GM19035 (cell line): ENCODE data around the gene SCFD1.
"Not testable (repeated sequence)": the region's sequence is repeated elsewhere in the genome, so short reads cannot be mapped to it uniquely, and the experiment has no call there.

ENCODE experiments used
- ATAC-seq: cut with Tn5 transposase; IDR thresholded peaks from one replicate; pipeline ENCODE4 v1.9.1; 2021; ENCODE audit not compliant: unreplicated experiment

Gene SCFD1, protein sequence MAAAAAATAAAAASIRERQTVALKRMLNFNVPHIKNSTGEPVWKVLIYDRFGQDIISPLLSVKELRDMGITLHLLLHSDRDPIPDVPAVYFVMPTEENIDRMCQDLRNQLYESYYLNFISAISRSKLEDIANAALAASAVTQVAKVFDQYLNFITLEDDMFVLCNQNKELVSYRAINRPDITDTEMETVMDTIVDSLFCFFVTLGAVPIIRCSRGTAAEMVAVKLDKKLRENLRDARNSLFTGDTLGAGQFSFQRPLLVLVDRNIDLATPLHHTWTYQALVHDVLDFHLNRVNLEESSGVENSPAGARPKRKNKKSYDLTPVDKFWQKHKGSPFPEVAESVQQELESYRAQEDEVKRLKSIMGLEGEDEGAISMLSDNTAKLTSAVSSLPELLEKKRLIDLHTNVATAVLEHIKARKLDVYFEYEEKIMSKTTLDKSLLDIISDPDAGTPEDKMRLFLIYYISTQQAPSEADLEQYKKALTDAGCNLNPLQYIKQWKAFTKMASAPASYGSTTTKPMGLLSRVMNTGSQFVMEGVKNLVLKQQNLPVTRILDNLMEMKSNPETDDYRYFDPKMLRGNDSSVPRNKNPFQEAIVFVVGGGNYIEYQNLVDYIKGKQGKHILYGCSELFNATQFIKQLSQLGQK

DNA sequence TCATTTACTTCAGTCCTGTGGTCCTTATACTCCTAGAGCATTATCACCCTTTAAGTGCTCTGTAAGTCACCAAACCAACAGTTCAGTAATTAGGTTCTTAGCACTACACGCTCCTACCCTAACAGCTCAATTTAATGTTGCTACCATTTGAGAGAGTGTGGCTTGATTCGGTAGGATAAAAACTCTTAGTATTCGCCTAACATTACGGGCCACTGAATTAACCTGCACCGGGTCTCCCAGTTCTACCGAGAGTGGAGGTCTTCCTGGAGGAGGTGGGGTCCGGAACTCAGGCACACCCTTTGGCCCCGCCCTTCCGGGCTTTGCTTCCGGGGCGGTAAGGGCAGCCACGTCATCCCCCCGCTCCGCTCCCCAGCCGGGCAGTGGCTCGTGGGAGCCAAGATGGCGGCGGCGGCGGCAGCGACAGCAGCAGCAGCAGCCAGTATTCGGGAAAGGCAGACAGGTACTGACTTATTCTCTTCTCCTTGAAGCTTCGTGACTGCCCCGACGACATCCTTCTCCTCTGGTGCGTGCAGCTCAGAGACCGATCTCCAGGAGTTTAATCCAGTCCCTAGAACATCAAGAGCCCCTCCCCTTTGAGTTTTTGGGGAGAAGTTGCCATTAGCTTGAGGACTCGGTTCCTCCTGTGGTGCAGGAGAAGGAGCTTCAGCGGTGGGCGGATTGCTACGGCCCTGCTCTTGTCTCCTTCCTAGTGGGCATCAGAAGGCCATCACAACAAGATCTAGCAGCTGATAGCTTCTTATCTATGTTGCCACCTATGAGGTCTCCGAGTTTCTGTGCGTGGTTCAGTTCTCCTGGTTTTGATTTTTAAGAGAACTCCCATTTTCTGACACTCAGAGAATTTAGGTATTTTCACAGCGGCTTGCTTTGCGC is at the start of gene SCFD1:
SCFD1 (plus strand) TSS at position 380 of the 891 bp plus-strand sequence; CDS start at position 400, 20 bp downstream.
- peak; percentile 95 for ATAC-seq

DNA sequence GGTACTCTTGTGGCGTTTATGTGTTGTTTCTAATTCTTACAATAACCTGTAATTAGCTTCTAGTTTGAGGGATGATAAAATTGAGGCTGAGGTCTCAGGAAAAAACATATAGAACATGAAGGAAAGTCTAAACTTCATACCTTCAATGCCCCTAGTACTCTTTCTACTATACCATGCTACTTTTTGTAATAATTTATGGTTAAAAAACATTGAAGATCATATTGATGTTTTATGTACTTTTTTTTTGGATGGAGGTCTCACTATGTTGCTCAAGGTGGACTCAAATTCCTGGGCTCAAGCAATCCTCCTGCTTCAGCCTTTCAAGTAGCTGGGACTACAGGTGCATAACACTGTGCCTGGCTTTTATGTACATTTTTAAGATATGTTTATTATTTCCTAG is 49.3 kb upstream of the SCFD1 start:
- ATAC-seq, result no peak

DNA sequence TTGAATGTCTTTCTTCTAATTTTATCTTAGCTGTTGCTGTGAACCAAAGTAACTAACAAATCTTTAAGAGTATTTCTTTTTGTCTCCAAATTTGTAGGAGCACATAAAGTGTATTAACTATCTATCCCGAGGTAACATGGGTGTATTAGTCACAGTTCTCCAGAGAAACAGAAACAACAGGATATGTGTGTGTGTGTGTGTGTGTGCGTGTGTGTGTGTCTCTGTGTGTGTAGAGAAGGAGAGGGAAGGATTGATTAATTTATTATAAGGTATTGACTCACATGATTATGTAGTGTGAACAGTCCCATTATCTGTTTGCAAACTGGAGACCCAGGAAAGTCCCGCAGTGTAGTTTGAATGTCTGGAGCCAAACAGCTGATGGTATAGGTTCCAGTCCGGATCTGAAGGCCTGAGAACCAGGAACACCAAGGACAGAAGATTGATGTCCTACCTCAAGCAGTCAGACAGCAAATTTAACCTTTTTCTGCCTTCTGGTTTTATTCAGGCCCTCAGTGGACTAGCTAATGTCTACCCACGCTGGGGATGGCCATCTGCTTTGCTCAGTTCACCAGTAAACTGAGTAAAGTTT is 48.8 kb upstream of the SCFD1 start:
- ATAC-seq, result no peak

DNA sequence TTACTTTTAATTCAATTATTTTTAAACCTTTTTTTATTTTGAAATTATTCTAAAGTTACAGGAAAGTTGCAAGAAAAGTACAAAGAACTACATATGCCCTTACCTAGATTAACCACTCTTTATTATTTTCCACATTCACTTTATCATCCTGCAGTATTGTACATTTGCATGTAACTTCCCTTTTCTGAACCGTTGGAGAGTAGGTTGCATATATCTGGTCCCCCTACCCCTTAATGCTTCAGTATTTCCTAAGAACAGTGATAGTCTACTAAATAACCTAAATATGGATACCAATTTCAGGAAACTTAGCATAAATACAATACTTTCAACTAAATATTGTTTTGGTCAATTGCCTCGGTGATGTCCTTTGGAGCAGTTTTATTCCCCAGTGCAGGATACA is 48.2 kb upstream of the SCFD1 start:
- ATAC-seq, result no peak

DNA sequence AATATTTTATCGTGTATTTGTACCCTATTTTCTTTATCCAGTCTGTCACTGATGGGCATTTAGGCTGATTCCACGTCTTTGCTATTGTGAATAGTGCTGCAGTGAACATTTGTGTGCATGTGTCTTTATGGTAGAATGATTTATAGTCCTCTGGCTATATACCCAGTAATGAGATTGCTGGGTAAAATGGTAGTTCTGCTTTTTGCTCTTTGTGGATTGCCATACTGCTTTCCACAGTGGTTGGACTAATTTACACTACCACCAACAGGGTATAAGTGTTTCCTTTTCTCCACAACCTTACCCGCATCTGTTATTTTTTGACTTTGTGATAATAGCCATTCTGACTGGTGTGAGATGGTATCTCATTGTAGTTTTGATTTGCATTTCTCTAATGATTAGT is 47.3 kb upstream of the SCFD1 start:
- ATAC-seq, result not testable (repeated sequence)

DNA sequence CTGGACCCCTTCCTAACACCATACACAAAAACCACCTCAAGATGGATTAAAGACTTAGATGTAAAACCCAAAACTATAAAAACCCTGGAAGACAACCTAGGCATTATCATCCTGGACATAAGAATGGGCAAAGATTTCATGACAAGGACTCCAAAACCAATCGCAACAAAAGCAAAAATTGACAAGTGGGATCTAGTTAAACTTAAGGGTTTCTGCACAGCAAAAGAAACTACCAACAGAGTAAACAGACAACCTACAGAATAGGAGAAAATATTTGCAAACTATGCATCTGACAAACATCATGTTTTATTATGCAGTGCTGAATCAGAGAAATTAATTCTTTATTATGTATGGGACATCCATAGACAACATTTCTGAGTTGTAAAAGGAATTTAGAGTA is 45.8 kb upstream of the SCFD1 start:
- not testable (repeated sequence) for ATAC-seq

DNA sequence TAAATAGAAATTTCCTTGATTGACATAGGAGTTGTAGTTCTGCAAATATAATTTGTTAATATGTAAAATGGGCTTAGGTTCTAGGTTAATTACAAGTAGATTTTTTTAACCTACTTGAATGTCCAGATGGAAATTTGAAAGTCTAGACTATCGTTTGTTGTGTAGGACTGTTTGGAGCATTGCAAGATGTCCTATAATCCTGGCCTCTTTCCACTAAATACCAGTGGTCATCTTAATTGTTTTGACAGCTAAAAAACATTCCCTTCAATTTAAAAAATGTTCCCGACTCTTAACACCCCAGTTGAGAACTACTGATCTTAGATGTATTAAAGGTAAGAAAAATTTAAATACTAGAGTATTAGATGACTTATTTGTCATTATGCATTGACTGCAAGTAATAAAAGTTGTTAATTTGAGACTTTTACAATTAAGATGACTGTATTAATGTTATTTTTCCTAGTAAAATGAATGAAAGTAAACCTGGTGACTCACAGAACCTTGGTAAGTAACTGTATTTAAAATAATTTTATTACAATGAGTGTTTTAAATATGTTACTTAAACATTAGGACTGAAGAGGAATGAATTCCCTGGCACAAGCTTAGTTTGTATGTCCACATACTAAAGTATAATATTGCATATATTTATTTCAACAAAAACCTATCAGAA is 41.4 kb upstream of the SCFD1 start:
- ATAC-seq, result no peak

DNA sequence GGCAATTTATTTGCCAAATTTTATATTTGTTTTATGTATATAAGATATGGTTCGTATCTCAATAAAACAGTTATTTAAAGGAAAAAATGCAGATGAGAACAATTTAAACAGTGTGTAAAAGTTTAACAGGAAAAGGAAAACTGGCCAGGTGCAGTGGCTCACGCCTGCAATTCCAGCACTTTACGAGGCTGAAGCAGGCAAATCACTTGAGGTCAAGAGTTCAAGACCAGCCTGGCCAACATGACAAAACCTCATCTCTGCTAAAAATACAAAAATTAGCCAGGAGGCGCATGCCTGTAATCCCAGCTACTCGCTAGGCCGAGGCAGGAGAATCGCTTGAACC is 40.9 kb upstream of the SCFD1 start:
- ATAC-seq, result no peak

DNA sequence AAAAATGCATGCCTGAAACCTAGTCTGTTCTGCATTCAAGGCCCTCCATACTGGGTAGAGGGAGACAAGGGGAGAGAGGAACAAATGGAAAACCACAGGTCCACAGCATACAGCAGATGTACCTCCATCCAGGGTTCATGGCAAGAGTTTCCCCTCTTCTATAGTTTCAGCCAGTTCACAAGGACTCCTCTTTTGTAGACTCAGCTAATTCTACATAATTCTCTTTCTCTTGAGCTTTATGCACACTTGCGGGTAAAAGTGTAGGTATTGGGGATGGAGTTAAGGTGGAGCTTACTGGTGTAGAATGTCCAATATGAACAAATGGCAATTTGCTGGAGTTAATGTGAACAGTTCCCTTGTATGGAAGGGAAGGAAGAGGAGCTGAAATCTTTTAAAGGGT is 39.7 kb upstream of the SCFD1 start:
- no peak for ATAC-seq

DNA sequence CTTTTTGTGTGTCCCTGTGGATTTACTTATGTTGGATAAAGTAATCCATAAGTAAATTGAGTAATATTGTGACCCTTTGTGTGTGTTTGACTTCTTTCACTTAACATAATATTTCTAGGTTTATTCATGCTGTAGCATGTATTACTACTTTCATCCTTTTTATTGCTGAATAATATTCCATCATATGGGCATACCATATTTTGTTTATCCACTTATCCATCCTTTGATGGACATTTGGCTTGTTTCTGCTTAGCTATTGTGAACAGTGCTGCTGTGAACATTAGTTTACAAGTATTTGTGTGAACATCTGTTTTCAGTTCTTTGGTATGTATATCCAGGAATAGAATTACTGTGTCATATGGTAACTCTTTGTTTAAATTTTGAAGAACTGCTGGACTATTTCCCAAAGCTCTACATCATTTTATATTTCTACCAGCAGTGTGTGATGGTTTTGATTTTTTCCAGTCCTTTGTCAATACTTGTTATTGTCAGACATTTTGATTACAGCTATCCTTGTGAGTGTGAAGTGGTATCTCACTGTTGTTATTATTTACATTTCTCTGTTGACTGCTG is 38.0 kb upstream of the SCFD1 start:
- ATAC-seq, result no peak

DNA sequence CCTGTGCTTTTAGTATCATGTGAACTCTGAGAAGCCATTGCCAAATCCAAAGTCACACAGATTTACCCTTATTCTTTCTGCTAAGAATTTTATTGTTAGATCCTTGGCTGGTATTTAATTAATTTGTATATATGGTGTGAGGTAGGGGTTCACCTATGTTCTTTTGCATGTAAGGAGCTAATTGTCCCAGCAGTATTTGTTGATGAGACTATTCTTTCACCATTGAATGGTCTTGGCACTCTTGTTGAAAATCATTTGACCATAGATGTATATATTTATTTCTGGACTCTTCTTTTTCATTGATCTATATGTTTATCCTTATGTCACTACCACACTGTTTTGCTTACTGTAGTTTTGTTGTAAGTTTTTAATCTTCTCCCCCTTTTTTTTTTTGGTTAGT is 36.9 kb upstream of the SCFD1 start:
- no peak for ATAC-seq

DNA sequence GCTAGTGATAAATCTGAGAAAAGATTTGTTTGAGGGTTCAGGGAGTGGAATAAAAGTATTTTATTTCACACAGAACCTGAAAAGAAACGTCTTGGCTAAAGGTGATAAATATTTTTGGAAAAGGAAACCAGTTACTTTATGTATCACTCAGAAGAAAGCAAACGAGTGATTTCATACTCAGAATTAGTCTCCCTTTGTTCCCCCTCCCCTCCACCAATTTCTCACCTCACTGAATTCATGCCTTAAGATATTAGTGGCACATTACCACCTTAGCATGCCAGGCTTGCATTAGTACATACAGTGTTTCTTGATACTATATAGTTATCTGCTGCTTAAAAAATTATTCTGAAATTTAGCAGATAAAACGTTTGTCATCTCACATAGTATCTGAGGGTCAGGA is 35.0 kb upstream of the SCFD1 start:
- ATAC-seq, result no peak

DNA sequence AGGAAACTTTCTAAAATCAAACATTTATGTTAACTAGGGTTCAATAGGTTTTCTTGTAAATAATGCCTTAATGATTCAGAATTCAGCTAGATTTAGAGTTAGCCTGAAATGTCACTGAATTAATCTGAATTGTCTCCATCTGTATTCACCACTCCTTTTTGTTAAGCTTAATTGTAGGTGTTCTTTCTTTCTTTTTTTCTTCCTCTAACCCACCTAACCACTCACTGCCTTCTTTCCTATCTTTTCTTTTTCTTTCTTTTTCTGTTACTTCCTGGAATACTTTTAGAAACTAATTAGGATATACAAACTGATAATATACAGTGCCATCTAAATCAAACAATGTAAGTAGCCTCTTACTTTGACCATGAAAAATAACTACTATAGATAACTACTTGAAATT is 33.2 kb upstream of the SCFD1 start:
- no peak for ATAC-seq

DNA sequence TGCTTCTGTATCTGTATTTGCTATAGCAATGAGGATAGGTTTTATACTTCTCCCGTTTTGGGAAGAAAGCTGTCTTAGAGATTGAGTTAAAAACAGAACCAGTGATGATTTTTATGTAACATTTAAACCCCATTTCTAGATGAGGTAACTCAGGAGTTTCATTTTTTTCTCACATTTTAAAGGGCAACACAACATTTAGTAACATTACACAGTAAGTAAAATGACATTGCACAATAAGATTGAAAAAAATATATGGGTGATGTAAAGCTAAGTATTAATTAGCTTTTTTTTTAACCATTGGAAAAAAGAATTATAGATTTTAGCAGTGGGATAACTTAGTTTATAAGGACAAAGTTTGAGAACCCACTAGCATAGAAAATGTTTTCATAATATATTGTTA is 25.2 kb upstream of the SCFD1 start:
- ATAC-seq, result no peak

DNA sequence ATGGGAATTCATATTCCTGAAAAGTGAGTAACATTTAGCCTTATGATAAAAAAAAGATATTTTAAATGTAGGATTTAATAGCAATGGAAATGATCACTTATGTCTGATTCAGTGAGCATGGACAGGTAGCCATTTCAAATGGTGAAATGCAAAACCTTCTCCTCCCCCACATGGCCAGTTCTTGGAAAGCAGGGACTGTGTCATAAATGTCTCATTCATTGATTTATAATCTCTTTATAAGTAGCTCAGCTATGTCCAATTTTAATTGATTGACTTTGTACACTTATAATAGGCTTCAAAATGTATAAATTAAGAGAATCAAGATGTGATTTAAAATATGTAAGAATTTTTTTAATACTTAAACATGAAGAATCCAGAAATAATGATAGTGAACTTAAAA is 24.6 kb upstream of the SCFD1 start:
- no peak for ATAC-seq

DNA sequence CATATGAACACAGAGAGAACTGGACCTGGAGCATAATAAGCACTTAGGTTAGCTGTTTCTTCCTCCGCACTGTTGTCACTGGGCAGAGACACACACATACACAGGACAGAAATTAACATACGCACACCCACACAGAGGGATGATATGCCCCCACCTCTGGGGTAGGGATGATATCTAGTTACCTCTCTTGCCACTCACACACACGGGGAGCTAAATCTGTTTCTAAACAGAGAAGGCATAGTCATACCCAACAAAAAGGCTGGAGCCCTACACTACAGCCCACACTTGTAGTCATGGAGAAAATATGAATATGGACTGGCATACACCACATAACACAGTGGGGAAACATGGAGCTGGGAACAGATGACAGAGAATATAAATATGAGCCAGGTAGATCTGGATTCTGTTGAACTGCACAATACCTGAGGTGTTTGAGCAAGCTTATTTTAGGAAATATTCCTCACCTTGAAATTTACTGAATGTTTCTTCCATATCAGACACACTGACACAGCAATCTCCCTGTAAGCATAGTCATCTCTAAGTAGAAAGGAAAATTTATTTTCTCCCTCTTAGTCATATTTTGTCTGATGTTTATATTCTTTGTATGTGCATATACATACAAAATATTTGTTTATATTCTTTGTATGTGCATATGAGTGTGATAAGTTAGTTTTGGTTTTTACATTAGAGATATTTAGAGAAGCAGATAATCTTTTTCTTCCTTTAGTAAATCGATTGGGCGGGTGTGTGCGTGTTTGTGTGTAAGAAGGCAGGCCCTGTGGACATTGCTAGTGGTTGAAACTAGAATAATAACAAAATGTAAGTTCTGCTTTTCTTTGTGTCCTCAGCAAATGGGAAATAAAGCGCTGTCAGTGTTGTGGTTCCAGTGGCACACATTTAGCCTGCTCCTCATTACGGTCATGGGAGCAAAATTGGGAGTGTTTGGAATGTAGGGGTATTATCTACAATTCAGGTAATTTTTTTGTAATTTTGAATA is 20.9 kb upstream of the SCFD1 start:
- no peak for ATAC-seq

DNA sequence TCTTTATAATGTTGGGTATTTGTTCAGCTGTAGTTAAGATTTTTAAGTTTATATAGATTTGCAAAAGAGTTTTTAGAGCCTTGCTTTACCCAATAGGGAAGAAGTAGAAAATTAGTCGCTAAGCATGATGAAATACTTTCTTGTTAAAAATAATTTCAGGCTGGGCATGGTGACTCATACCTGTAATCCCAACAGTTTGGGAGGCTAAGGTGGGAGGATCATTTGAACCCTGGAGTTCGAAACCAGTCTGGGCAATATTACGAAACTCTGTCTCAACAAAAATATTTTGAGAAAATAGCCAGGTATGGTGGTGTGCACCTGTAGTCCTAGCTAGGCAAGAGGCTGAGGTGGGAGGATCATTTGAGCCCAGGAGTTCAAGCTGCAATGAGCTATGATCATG is 18.7 kb upstream of the SCFD1 start:
- no peak for ATAC-seq

DNA sequence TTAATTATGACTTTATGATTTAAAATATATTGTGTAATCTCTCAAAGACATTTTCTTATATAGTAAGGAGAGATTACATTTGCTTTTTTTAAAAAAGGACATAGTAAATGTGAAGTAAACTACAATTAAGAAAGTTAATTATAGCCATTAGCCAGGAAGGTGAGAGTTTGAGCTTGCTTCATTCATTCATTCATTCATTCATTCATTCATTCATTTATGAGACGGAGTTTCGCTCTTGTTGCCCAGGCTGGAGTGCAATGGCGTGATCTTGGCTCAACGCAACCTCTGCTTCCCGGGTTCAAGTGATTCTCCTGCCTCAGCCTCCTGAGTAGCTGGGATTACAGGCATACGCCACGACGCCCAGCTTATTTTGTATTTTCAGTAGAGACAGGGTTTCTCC is 17.4 kb upstream of the SCFD1 start:
- ATAC-seq, result not testable (repeated sequence)

DNA sequence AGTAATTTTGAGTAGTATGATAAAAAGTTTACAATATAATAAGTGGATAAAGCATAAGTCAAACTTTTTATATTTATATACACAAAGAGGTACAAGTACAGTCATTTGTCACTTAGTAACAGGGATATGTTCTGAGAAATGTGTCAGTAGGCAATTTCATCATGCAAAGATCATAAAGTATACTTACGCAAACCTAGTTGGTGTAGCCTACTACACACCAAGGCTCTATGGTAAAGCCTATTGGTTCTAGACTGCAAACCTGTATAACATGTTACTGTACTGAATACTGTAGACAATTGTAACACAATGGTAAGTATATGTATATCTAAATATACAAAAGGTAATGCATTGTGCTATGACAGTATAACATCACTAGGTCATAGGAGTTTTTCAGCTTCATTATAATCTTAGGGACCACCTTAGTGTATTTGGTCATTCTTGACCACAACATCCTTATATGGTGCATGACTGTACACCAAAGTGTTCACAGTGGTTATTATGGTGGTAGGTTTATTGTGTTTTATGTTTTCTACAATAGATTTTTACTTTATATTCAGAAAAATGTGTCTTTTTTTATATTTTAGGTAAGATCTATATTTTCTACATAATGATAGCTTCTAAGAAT is 14.9 kb upstream of the SCFD1 start:
- no peak for ATAC-seq
